ENCODE results near the gene RSPO1.

DNA sequence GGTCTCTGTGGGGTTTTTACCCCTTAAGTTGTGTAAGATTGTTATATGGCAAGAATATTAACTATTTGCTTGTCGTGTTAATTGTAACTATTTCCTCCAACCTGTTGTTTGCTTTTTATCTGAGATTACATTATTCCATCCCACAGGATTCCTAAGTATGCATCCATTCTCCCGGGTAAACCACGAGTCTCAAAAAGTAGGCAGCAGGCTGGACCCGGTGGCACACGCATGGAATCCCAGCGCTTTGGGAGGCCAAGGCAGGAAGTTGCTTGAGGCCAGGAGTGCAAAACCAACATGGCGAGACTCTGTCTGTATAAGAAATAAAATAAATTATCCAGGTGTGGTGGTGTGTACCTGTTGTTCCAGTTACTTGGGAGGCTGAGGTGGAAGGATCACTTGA is 12.6 kb upstream of the RSPO1 start:
- TF ChIP-seq, protein P1, sequence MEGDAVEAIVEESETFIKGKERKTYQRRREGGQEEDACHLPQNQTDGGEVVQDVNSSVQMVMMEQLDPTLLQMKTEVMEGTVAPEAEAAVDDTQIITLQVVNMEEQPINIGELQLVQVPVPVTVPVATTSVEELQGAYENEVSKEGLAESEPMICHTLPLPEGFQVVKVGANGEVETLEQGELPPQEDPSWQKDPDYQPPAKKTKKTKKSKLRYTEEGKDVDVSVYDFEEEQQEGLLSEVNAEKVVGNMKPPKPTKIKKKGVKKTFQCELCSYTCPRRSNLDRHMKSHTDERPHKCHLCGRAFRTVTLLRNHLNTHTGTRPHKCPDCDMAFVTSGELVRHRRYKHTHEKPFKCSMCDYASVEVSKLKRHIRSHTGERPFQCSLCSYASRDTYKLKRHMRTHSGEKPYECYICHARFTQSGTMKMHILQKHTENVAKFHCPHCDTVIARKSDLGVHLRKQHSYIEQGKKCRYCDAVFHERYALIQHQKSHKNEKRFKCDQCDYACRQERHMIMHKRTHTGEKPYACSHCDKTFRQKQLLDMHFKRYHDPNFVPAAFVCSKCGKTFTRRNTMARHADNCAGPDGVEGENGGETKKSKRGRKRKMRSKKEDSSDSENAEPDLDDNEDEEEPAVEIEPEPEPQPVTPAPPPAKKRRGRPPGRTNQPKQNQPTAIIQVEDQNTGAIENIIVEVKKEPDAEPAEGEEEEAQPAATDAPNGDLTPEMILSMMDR (IDR thresholded peaks at IDR 0.05), result no peak
- TF ChIP-seq EZH2 (IDR thresholded peaks at IDR 0.05; ENCODE audit: borderline replicate concordance, insufficient read depth, low read depth, low read length, poor library complexity, severe bottlenecking), result no peak

Data from B cell (primary cell).